HepG2 (cell line): ENCODE measurements around the gene CBX5. TPM values are rescaled to one million over a fixed set of nuclear protein-coding genes. Genes with fewer than 3 reads are reported as not detected.

Experiments
- AGO1 ChIP-seq: fragments of 200-400 bp; formaldehyde crosslinking; IDR thresholded peaks from 2 replicates; pipeline ENCODE4 v1.6.1; 2017; ENCODE audit warnings: mild to moderate bottlenecking, low read depth, low read length, moderate library complexity; ENCODE audit not compliant: poor library complexity, severe bottlenecking
- ARNTL ChIP-seq: sonication (generic); formaldehyde crosslinking; IDR thresholded peaks from 2 replicates; pipeline ENCODE4 v1.4.0; 2020; ENCODE audit warnings: mild to moderate bottlenecking, missing genetic modification reagents
- CHD4 ChIP-seq: fragments of 200-600 bp; sonication (generic); IDR thresholded peaks from 2 replicates; pipeline ENCODE4 v1.7.0; 2017; ENCODE audit warnings: mild to moderate bottlenecking, low read length, borderline replicate concordance
- EED ChIP-seq: sonication (generic); formaldehyde crosslinking; IDR thresholded peaks from 2 replicates; pipeline ENCODE4 v1.5.0; 2020; ENCODE audit warnings: mild to moderate bottlenecking, missing genetic modification reagents
- NR2F6 ChIP-seq, 2 experiments: IDR thresholded peaks; 2 replicates each; pipeline ENCODE4 v1.6.1; 2016; ENCODE audit warnings: antibody characterized with exemption in 1 of 2, mild to moderate bottlenecking in 1 of 2
- POLR2G ChIP-seq: fragments of 200-400 bp; formaldehyde crosslinking; IDR thresholded peaks from 2 replicates; pipeline ENCODE4 v1.6.1; 2018; ENCODE audit warnings: mild to moderate bottlenecking, low read depth, low read length, moderate library complexity
- SALL2 ChIP-seq: sonication (generic); formaldehyde crosslinking; IDR thresholded peaks from 2 replicates; pipeline ENCODE4 v1.8.1; 2023; ENCODE audit warnings: mild to moderate bottlenecking, missing genetic modification reagents, inconsistent platforms
- TEAD2 ChIP-seq: sonication (generic); formaldehyde crosslinking; IDR thresholded peaks from 2 replicates; pipeline ENCODE4 v1.9.0; 2021; ENCODE audit warnings: missing genetic modification reagents
- XBP1 ChIP-seq: sonication (generic); formaldehyde crosslinking; IDR thresholded peaks from 2 replicates; pipeline ENCODE4 v1.5.0; 2020; ENCODE audit warnings: missing genetic modification reagents
- ZFYVE20 ChIP-seq: sonication (generic); formaldehyde crosslinking; IDR thresholded peaks from 2 replicates; pipeline ENCODE4 v1.8.0; 2023; ENCODE audit warnings: low read depth, mild to moderate bottlenecking, moderate library complexity, missing genetic modification reagents, borderline replicate concordance
- polyA plus RNA-seq, 8 experiments: library from polyadenylated mRNA; depleted of rRNA in 3 of 8; stranded (reverse) in 7 of 8; unstranded in 1 of 8; fragments of >200 nt; fragmentation: Illumina TruSeq in 4 of 8; extraction: Trizol in 4 of 8; gene quantifications; 2 replicates each; pipeline versions ENCODE4 v1.2.1 to v1.2.3, GENCODE V29; 2011 to 2016; ENCODE audit warnings: low read depth in 4 of 8, missing spikeins in 1 of 8, mixed read lengths in 1 of 8; ENCODE audit not compliant: insufficient read depth in 1 of 8
- total RNA-seq, 5 experiments: library from RNA; depleted of rRNA; stranded (reverse); fragments of >200 nt; fragmentation: Illumina TruSeq; extraction: Trizol; gene quantifications; 2 replicates each; pipeline ENCODE4 v1.2.3, GENCODE V29; 2016; ENCODE audit warnings: low read depth in 1 of 5
- TF ChIP-seq, protein P1 (sequence below), 2 experiments: sonication (generic) in 1 of 2; formaldehyde crosslinking in 1 of 2; IDR thresholded peaks; 2 replicates each; pipeline versions ENCODE4 v1.6.1 to v1.9.0; 2014 to 2022; ENCODE audit warnings: antibody characterized with exemption in 1 of 2, borderline replicate concordance in 1 of 2, inconsistent platforms in 1 of 2, low read depth in 1 of 2, missing genetic modification reagents in 1 of 2
- TF ChIP-seq, protein P2 (sequence below): sonication (generic); formaldehyde crosslinking; IDR thresholded peaks from 2 replicates; pipeline ENCODE4 v1.4.0; 2020; ENCODE audit warnings: missing genetic modification reagents; ENCODE audit errors: not compliant biosample characterization
- TF ChIP-seq, protein P3 (sequence below): sonication (generic); formaldehyde crosslinking; IDR thresholded peaks from 2 replicates; pipeline ENCODE4 v1.4.0; 2020; ENCODE audit warnings: mild to moderate bottlenecking, missing genetic modification reagents
- TF ChIP-seq, protein P4 (sequence below): sonication (generic); formaldehyde crosslinking; IDR thresholded peaks from 2 replicates; pipeline ENCODE4 v1.4.0; 2020; ENCODE audit warnings: missing genetic modification reagents

CBX5 gene
- total and polyA plus RNA-seq, 2 of the 13 experiments (the other 11 are each of a cell fraction or from before 2014, with no cell fraction given) = 16.0 to 22.2 TPM

DNA sequence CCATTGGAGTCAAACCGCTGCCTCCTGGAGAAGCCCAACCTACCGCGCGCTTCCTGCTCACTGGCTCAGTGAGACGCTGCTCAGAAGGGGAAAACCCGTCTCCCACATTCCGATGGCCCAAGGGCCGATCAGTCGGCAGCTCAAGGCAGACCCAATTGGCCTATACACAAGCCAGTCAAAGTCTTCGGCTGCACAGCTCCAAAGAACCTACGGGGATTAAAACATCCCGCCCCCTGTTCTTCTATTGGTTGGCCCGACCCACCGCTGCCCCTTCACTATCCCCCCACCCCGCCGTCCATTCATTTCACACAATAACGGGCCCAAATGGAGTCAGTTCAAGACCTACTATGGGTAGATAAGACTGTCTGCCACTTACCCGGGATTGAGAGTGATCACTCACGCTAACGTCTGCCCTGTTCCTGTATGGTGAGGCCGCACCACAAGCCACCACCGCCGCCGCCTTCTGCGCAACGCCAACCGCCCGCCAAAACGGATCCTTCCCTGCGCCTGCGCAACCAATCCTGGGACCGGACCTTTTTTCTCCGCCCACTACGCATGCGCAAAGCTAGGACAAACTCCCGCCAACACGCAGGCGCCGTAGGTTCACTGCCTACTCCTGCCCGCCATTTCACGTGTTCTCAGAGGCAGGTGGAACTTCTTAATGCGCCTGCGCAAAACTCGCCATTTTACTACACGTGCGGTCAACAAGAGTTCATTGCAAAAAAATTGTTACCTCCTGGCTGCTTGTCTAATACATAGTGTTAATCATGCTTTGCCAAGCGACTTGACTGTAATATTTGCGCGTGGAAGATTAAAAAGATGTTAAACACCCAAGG is at the start of gene CBX5 (continued):
- TF ChIP-seq, protein P1, sequence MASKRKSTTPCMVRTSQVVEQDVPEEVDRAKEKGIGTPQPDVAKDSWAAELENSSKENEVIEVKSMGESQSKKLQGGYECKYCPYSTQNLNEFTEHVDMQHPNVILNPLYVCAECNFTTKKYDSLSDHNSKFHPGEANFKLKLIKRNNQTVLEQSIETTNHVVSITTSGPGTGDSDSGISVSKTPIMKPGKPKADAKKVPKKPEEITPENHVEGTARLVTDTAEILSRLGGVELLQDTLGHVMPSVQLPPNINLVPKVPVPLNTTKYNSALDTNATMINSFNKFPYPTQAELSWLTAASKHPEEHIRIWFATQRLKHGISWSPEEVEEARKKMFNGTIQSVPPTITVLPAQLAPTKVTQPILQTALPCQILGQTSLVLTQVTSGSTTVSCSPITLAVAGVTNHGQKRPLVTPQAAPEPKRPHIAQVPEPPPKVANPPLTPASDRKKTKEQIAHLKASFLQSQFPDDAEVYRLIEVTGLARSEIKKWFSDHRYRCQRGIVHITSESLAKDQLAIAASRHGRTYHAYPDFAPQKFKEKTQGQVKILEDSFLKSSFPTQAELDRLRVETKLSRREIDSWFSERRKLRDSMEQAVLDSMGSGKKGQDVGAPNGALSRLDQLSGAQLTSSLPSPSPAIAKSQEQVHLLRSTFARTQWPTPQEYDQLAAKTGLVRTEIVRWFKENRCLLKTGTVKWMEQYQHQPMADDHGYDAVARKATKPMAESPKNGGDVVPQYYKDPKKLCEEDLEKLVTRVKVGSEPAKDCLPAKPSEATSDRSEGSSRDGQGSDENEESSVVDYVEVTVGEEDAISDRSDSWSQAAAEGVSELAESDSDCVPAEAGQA (IDR thresholded peaks at IDR 0.05; ENCODE audit: low read depth) = peak; percentile 79; the same call in 1 of the 2 replicates
- TF ChIP-seq, protein P1 (CRISPR knock-in tag; IDR thresholded peaks at IDR 0.05; ENCODE audit: borderline replicate concordance) = 0 out of 2 replicates have a peak, but pooled peaks have one; percentile 54
- TF ChIP-seq, protein P2, sequence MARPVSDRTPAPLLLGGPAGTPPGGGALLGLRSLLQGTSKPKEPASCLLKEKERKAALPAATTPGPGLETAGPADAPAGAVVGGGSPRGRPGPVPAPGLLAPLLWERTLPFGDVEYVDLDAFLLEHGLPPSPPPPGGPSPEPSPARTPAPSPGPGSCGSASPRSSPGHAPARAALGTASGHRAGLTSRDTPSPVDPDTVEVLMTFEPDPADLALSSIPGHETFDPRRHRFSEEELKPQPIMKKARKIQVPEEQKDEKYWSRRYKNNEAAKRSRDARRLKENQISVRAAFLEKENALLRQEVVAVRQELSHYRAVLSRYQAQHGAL = no peak
- TF ChIP-seq TEAD2 (CRISPR knock-in tag) (0 out of 2 replicates have a peak, but pooled peaks have one; percentile 85), ZFYVE20 (CRISPR knock-in tag) (no peak), EED (CRISPR knock-in tag) (no peak), AGO1 (no peak), NR2F6 (IDR thresholded peaks at IDR 0.05) (no peak), NR2F6 (CRISPR knock-in tag; IDR thresholded peaks at IDR 0.05) (no peak), POLR2G (peak; percentile 97), XBP1 (CRISPR knock-in tag) (no peak), ARNTL (CRISPR knock-in tag) (peak; percentile 83; the same call in 1 of the 2 replicates), SALL2 (CRISPR knock-in tag) (peak; percentile 94), CHD4 (no peak)
- TF ChIP-seq, protein P3, sequence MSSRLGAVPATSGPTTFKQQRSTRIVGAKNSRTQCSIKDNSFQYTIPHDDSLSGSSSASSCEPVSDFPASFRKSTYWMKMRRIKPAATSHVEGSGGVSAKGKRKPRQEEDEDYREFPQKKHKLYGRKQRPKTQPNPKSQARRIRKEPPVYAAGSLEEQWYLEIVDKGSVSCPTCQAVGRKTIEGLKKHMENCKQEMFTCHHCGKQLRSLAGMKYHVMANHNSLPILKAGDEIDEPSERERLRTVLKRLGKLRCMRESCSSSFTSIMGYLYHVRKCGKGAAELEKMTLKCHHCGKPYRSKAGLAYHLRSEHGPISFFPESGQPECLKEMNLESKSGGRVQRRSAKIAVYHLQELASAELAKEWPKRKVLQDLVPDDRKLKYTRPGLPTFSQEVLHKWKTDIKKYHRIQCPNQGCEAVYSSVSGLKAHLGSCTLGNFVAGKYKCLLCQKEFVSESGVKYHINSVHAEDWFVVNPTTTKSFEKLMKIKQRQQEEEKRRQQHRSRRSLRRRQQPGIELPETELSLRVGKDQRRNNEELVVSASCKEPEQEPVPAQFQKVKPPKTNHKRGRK (CRISPR knock-in tag) = no peak
- TF ChIP-seq, protein P4, sequence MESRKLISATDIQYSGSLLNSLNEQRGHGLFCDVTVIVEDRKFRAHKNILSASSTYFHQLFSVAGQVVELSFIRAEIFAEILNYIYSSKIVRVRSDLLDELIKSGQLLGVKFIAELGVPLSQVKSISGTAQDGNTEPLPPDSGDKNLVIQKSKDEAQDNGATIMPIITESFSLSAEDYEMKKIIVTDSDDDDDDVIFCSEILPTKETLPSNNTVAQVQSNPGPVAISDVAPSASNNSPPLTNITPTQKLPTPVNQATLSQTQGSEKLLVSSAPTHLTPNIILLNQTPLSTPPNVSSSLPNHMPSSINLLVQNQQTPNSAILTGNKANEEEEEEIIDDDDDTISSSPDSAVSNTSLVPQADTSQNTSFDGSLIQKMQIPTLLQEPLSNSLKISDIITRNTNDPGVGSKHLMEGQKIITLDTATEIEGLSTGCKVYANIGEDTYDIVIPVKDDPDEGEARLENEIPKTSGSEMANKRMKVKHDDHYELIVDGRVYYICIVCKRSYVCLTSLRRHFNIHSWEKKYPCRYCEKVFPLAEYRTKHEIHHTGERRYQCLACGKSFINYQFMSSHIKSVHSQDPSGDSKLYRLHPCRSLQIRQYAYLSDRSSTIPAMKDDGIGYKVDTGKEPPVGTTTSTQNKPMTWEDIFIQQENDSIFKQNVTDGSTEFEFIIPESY (CRISPR knock-in tag) = no peak
